Dendritic cell treated with granulocyte-macrophage colony-stimulating factor and Interleukin-4, amounts not matched to agents 40 ng/mL and 50 ng/mL, for 4 days (primary cell): Measurements from ENCODE around the gene CYP4F8.
"Not testable (repeated sequence)": the region's sequence is repeated elsewhere in the genome, so short reads cannot be mapped to it uniquely, and the experiment has no call there.

Experiments used
- H3K27ac Mint-ChIP-seq: one replicate; pipeline ENCODE4 v1.8.0; 2022; ENCODE audit warnings: mild to moderate bottlenecking, mixed read lengths
- H3K27me3 Mint-ChIP-seq: one replicate; pipeline ENCODE4 v1.8.0; 2022; ENCODE audit warnings: mild to moderate bottlenecking, mixed read lengths
- H3K36me3 Mint-ChIP-seq: one replicate; pipeline ENCODE4 v1.8.0; 2022; ENCODE audit warnings: low read depth, mixed read lengths
- H3K4me1 Mint-ChIP-seq: one replicate; pipeline ENCODE4 v1.8.0; 2022; ENCODE audit warnings: low read depth, mixed read lengths
- H3K4me3 Mint-ChIP-seq: one replicate; pipeline ENCODE4 v1.8.0; 2022; ENCODE audit warnings: mild to moderate bottlenecking, moderate library complexity, mixed read lengths
- H3K9me3 Mint-ChIP-seq: one replicate; pipeline ENCODE4 v1.8.0; 2022; ENCODE audit warnings: mixed read lengths
- intact Hi-C: fragments of 100-400 bp; cut with micrococcal nuclease; formaldehyde crosslinking; loops from one replicate; pipeline ENCODE4 v1.15.0; 2022

CYP4F8 gene

GRCh38 chr19:15643387-15643786 is 28.4 kb downstream of the CYP4F8 start:
- H3K36me3 Mint-ChIP-seq = no peaks in the 10 kb centered on the region
- no peak overlapping the region for H3K27ac Mint-ChIP-seq
- no peak overlapping the region for H3K4me3 Mint-ChIP-seq
- H3K27me3 Mint-ChIP-seq = peaks cover 6% of the 10 kb centered on the region
- H3K9me3 Mint-ChIP-seq = no peaks in the 10 kb centered on the region
- intact Hi-C loops = no loop called here
- peaks cover 35% of the 10 kb centered on the region for H3K4me1 Mint-ChIP-seq

GRCh38 chr19:15644066-15644741 is 29.2 kb downstream of the CYP4F8 start:
- H3K4me1 Mint-ChIP-seq = peaks cover 35% of the 10 kb centered on the region
- intact Hi-C loops = no loop called here

GRCh38 chr19:15644816-15645215 is 29.8 kb downstream of the CYP4F8 start:
- Mint-ChIP-seq H3K4me1 (peaks cover 33% of the 10 kb centered on the region), H3K27me3 (peaks cover 10% of the 10 kb centered on the region)

More at GRCh38 chr19:15644066-15644741, 29.2 kb downstream of the CYP4F8 start:
- Mint-ChIP-seq H3K27ac (no peak overlapping the region), H3K27me3 (peaks cover 7% of the 10 kb centered on the region), H3K4me3 (no peak overlapping the region), H3K36me3 (no peaks in the 10 kb centered on the region), H3K9me3 (no peaks in the 10 kb centered on the region)

GRCh38 chr19:15649526-15649925 is 34.5 kb downstream of the CYP4F8 start:
- intact Hi-C loops = no loop called here
- Mint-ChIP-seq H3K4me1 (no peaks in the 10 kb centered on the region), H3K36me3 (no peaks in the 10 kb centered on the region), H3K4me3 (no peak overlapping the region), H3K9me3 (no peaks in the 10 kb centered on the region), H3K27ac (no peak overlapping the region), H3K27me3 (peaks cover 26% of the 10 kb centered on the region)

More at GRCh38 chr19:15644816-15645215, 29.8 kb downstream of the CYP4F8 start:
- no peak overlapping the region for H3K4me3 Mint-ChIP-seq
- H3K9me3 Mint-ChIP-seq = no peaks in the 10 kb centered on the region
- intact Hi-C loops = no loop called here
- H3K27ac Mint-ChIP-seq = no peak overlapping the region
- no peaks in the 10 kb centered on the region for H3K36me3 Mint-ChIP-seq

- intact Hi-C loops = not testable (repeated sequence)
- H3K27me3 Mint-ChIP-seq = peaks cover 28% of the 10 kb centered on the region
Measured at GRCh38 chr19:15650123-15650522, 35.1 kb downstream of the CYP4F8 start.

GRCh38 chr19:15651791-15652190 is 36.8 kb downstream of the CYP4F8 start:
- intact Hi-C loops = no loop called here
- Mint-ChIP-seq H3K4me1 (no peaks in the 10 kb centered on the region), H3K27ac (no peak overlapping the region), H3K4me3 (no peak overlapping the region), H3K27me3 (peaks cover 31% of the 10 kb centered on the region), H3K9me3 (no peaks in the 10 kb centered on the region), H3K36me3 (no peaks in the 10 kb centered on the region)

More at GRCh38 chr19:15650123-15650522, 35.1 kb downstream of the CYP4F8 start:
- H3K4me3 Mint-ChIP-seq, H3K9me3 Mint-ChIP-seq, H3K36me3 Mint-ChIP-seq, H3K4me1 Mint-ChIP-seq, H3K27ac Mint-ChIP-seq: not testable (repeated sequence)

GRCh38 chr19:15652559-15653278 is 37.7 kb downstream of the CYP4F8 start:
- H3K4me3 Mint-ChIP-seq = no peak overlapping the region
- H3K36me3 Mint-ChIP-seq = no peaks in the 10 kb centered on the region
- no peaks in the 10 kb centered on the region for H3K9me3 Mint-ChIP-seq
- intact Hi-C loops = no loop called here
- H3K27me3 Mint-ChIP-seq = peaks cover 29% of the 10 kb centered on the region
- no peak overlapping the region for H3K27ac Mint-ChIP-seq
- H3K4me1 Mint-ChIP-seq = no peaks in the 10 kb centered on the region

- H3K4me1 Mint-ChIP-seq = no peaks in the 10 kb centered on the region
- no peaks in the 10 kb centered on the region for H3K9me3 Mint-ChIP-seq
- H3K36me3 Mint-ChIP-seq = no peaks in the 10 kb centered on the region
- peaks cover 35% of the 10 kb centered on the region for H3K27me3 Mint-ChIP-seq
- H3K4me3 Mint-ChIP-seq = no peak overlapping the region
- intact Hi-C loops = no loop called here
- H3K27ac Mint-ChIP-seq = no peak overlapping the region
Measured at GRCh38 chr19:15656467-15656866, 41.4 kb downstream of the CYP4F8 start.

GRCh38 chr19:15663247-15663646 is 48.2 kb downstream of the CYP4F8 start:
- H3K27me3 Mint-ChIP-seq = peaks cover 13% of the 10 kb centered on the region
- no peaks in the 10 kb centered on the region for H3K4me1 Mint-ChIP-seq
- no peaks in the 10 kb centered on the region for H3K9me3 Mint-ChIP-seq
- intact Hi-C loops = no loop called here
- no peaks in the 10 kb centered on the region for H3K36me3 Mint-ChIP-seq
- no peak overlapping the region for H3K27ac Mint-ChIP-seq
- no peak overlapping the region for H3K4me3 Mint-ChIP-seq

GRCh38 chr19:15666186-15666585 is 51.2 kb downstream of the CYP4F8 start:
- Mint-ChIP-seq H3K4me3 (no peak overlapping the region), H3K4me1 (peaks cover 12% of the 10 kb centered on the region), H3K27ac (no peak overlapping the region), H3K27me3 (peaks cover 9% of the 10 kb centered on the region), H3K36me3 (no peaks in the 10 kb centered on the region), H3K9me3 (no peaks in the 10 kb centered on the region)
- intact Hi-C loops = no loop called here

GRCh38 chr19:15666883-15667282 is 51.9 kb downstream of the CYP4F8 start:
- Mint-ChIP-seq H3K27me3 (peaks cover 7% of the 10 kb centered on the region), H3K27ac (no peak overlapping the region), H3K4me1 (peaks cover 12% of the 10 kb centered on the region), H3K36me3 (no peaks in the 10 kb centered on the region), H3K4me3 (no peak overlapping the region), H3K9me3 (no peaks in the 10 kb centered on the region)
- intact Hi-C loops = no loop called here

GRCh38 chr19:15669440-15669839 is 54.4 kb downstream of the CYP4F8 start:
- Mint-ChIP-seq H3K4me3 (no peak overlapping the region), H3K36me3 (no peaks in the 10 kb centered on the region), H3K9me3 (no peaks in the 10 kb centered on the region), H3K4me1 (peaks cover 17% of the 10 kb centered on the region), H3K27me3 (peaks cover 10% of the 10 kb centered on the region), H3K27ac (no peak overlapping the region)
- intact Hi-C loops = no loop called here

- Mint-ChIP-seq H3K27me3 (peaks cover 10% of the 10 kb centered on the region), H3K4me3 (no peak overlapping the region), H3K36me3 (no peaks in the 10 kb centered on the region), H3K27ac (no peak overlapping the region), H3K4me1 (peaks cover 17% of the 10 kb centered on the region), H3K9me3 (no peaks in the 10 kb centered on the region)
- intact Hi-C loops = no loop called here
Measured at GRCh38 chr19:15669891-15670290, 54.9 kb downstream of the CYP4F8 start.

GRCh38 chr19:15671237-15671821 is 56.3 kb downstream of the CYP4F8 start:
- H3K36me3 Mint-ChIP-seq = no peaks in the 10 kb centered on the region
- peaks cover 13% of the 10 kb centered on the region for H3K27me3 Mint-ChIP-seq

More at GRCh38 chr19:15671237-15671821, 56.3 kb downstream of the CYP4F8 start:
- Mint-ChIP-seq H3K27ac (no peak overlapping the region), H3K9me3 (no peaks in the 10 kb centered on the region), H3K4me3 (no peak overlapping the region), H3K4me1 (peaks cover 17% of the 10 kb centered on the region)
- intact Hi-C loops = no loop called here
